HG03575 (cell line): ENCODE results near the gene EFCAB11.

Experiments
- ATAC-seq: cut with Tn5 transposase; IDR thresholded peaks from one replicate; pipeline ENCODE4 v1.9.1; 2021; ENCODE audit not compliant: unreplicated experiment, insufficient number of reproducible peaks, low FRiP score; ENCODE audit errors: extremely low read depth

Gene EFCAB11

DNA sequence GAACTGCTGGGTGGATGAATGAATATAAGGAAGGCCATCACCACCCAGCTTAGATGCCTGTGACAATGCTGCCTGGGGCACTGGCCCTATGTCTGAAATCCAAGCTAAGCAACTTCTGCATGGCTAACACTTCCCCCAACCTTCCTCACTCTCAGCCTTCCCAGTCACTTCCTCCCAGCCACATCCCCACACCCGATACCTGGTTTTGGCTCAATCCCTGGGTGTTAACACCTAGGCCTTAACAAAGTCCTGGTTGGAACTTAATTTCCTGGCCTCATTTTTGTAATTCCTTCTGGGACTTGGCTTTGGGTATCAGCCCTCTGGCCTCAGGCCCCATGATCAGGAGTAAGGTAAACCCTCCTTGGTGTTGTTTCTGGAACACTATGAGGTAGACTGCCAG lies 110.0 kb downstream of the EFCAB11 start:
- no peak for ATAC-seq

DNA sequence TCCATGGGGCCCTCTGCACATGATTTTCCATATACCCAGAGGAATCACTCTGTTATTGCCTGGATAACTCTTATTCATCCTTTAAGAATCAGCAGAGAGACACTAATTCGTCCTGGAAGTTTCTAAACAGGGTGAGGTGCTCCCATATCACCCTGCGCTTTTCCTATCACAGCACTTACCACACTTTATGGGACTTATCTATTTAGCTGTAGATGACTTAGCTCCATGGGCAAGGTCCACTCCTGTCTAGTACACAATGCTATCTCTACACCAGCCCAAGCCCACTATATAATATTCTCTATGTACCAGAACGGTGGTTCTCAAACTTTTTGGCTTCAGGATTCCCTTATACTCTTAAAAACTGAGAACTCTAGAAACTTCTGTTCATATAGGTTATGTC lies 111.7 kb downstream of the EFCAB11 start:
- ATAC-seq: no peak

DNA sequence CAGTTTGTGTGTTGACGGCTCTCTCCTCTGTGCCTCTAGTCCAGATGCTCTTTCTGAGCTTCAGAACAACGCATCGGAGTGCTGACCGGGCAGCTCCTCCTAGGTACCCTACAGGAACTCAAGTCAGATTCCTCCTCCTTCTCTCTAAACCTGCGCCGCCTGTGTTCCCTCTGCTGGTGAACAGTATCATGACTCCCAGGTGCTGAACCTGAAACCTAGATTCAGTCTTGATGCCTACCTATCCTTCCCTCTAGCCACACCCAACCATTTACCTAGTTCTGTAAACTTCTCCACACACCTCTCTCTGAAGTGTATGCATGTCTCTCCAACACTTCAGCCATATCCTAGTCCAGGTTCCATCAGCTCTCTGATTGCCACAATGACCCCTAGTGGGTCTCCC lies 112.7 kb downstream of the EFCAB11 start:
- ATAC-seq: no peak

DNA sequence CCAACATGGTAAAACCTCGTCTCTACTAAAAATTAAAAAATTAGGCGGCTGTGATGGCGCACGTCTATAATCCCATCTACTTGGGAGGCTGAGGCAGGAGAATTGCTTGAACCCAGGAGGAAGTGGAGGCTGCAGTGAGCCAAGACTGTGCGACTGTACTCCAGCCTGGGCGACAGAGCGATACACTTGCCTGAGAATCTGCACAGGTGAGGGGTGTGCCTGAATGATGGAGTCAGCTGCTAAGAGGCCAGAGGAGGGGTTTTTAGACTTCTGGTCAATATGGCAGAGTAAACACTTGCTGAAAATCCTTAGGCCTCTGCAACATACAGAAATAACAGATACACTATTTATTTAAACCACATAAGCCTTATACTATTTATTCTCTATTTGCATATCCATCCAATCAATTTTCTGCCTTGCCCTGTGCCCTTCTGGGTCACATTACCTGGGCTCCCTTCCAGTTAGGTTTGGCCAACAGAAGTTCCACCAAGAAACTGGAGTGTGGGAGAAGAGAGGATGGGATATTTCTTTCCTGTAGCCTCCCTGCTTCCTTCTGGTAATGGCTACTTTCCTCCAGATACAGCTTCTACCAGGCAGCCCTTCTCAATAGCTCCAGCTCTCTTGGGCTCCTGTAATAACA lies 117.6 kb downstream of the EFCAB11 start:
- no peak for ATAC-seq

DNA sequence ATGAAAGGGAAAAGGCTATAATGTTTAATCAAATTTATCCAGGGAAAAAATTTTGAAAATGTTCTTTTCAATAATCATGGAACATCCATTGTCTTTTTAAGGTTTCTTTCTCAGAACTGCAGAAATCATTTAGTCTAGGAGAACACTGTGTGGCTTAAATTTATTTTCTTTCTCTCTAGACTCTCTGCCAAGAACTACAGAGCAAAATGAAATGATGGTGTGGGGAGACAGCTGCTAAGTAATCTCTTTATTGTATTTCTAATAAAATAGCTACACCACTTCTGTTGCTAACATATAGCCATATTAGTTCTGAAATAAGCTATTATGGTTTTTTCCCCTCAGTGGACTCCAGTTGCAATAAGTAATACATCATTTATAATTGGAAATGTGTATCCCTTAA lies 120.9 kb downstream of the EFCAB11 start:
- no peak for ATAC-seq

DNA sequence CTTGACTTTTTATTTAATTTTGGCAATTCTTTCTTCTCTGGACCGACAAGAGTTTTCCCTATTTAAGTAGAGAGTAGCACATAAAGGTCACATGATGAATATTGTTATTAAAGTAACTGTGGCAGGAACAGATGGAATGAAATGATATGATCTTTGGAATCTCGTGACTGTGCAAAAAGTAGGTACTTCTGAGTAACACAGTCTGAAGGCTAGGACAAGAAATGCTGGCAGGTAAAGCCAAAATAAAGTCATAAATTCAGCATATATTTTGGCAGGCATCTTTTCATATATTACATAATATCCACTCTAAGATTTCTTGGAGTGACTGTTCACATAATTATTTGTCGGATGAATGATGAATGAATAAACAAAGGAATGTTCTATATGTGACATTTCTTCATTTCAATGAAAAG lies 121.4 kb downstream of the EFCAB11 start:
- no peak for ATAC-seq

DNA sequence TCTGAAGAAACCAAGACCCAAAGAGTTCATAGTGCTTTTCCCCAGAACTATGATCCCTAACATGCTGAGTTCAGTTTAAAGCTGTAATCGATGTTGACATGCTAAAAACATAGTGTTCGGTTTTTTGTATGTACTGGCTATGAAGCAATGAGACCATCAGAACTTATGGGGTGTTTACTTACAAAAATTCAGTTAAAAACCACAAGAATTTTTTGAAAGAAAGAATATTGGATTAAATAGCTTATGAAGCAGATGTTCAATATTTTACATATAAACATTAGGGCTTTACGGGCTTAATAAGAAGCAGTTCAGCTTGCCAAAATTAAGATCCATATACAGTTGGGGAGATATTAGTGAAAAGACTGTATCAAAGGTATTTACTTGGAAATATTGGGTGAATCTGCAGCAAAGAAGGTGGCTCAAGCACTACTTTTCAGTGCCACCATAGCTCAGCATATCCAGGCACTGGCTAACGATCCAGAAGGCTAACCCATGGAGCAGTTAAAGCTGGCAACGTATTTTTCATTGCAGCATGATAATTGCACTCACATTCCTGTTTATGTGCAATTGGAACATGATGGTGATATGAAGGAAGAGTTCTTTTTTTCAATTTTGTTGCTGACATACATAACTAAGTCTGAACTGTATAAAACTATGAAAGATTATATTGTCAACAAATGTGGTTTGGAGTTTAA lies 125.9 kb downstream of the EFCAB11 start:
- no peak for ATAC-seq

DNA sequence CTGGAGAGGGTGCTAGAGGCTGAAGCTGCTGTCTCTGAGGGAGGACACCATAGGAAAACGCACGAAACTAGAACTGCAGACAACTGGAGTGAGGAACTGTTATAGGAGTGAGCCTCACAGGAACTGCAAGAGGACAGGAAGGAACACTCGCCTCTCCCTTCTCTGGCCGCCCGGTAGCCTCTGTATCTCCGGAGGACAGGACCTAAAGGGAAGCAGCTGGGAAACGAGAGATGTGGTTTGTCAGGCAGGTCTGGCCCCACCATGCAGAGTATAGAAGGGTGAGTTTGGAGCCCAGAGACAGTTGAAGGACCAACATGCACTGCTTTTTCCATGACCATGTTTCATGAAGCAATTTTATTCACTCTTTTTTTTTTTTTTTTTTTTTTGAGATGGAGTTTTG lies 127.3 kb downstream of the EFCAB11 start:
- no peak for ATAC-seq

DNA sequence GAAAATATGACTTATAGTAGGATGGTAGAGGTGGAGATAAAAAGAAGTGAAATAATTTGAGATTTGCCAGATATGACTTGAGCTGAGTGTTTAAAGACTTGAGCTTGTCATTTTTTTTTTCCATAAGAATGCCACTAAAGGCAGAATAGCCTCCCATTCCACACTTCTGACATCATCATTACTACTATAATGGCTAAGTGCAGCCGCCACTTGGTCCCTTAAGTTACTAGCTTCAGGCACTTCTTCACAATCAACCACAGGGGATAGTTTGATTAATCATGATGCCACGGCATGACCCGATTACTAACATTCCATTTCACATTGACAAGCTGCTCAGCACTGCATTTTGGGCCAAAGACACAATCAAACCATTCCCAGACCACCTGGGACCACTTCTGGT lies 127.9 kb downstream of the EFCAB11 start:
- ATAC-seq: no peak

DNA sequence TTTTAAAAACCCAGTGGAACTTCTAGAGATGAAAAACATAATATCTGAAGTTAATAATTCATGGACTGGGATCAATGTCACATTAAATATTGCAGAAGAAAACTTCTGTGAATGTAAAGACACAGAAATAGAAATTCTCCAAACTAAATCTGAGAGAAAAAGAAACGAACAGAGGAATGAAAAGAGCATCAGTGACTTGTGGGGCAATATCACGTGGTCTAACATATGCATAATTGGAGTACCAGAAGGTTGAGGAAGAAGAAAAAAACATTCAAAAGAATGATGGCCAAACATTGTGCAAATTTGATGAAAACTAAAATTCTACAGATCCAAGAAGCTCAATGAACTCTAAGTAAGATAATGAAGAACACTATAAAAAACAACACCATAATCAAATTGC lies 130.8 kb downstream of the EFCAB11 start:
- ATAC-seq: no peak

DNA sequence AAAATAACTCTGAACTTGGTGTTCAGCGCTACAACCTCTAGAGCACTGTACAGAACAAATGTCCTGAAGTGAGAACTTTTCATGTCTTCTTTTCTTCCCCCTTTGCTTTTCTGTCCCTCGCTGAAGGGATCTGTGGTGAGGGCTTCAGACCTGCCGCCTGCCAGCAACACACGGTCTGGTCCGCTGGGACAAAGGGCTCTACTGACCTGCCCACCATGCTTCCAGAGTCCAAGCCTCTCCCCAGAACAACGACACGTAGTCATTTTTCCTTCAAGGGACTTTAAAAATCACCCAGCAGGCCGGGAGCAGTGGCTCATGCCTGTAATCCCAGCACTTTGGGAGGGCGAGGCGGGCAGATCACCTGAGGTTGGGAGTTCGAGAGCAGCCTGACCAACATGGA lies 140.4 kb downstream of the EFCAB11 start:
- ATAC-seq: no peak

DNA sequence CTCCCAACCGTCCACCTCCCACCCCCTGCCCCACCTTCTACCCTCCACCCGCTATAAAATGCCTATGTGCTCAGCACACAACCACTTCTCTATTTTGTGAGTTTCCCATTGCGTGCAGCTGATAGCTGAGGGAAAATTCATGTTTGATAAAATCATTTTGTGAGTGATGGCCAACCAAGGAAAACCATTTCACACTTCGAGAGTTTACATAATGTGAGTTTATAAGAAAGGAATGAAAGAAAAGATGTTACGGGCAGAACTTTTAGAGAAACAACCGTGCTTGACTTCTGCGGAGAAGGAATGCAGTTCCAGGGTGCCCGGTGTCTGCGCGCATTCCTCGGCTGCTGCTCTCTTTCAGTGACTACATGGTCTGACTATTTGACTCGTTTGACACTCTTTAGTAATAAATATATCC lies 140.9 kb downstream of the EFCAB11 start:
- ATAC-seq: no peak

DNA sequence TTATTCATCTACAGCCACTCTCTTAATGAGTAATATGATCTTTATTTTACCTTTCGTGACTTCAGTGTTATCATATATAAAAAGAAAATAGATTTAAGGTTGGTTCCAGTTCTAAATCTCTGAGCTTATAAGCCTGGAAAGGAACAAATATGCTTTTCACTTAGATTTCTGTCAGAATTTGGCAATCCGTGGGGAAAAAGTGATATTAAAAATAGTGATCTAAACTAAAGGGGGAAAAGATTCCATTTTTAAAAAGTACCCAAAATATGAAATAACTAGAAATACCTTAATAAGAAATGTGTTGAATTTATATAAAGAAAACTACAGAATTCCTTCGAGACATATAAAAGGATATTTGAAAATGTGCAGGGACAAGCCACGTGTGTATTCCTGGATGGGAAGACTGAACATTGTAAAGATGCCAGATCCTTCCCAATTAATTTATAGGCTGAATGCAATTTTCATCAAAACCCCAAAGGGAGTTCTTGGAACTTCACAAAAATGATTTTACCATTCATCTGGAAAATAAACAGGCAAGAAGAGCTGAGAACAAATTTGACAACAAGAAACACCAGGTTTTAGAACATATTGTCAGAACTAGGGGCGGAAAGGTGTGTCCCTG lies 142.5 kb downstream of the EFCAB11 start:
- ATAC-seq: no peak

DNA sequence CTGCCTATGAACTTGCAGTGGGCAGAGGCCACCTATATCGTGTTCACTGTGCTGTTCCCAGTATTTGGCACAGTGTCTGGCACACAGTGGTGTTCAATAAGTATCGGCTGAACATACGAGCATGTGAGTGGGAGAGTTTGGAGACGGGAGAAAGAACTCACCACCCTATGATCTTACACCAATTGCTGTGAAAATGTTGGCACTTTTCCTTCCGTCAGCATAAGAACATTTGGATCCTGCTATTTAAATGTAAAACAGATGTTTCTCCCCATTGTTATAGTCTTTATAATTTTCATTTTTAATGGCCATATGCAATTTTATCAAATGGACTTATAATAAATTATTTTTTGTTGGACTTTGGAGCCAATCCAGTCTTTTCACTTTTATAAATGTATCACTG lies 144.4 kb downstream of the EFCAB11 start:
- ATAC-seq: no peak

DNA sequence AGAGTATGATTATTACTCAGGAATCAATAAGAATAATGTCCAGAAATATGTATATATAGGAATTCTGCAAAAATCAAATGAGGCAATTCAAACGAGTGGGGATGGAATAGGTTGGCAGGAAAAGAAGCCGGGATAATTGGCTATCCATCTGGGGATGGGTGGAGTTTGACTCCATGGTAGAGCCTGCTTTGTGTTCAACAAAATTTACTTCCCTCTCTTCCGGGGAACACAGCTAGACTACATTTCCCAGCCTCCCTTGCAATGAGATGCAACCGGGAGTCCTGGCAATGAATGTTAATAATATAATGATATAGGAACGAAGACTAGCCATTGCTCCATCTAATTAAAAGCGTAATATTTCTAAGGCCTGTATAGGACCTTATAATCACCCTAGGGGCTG lies 146.6 kb downstream of the EFCAB11 start:
- no peak for ATAC-seq

DNA sequence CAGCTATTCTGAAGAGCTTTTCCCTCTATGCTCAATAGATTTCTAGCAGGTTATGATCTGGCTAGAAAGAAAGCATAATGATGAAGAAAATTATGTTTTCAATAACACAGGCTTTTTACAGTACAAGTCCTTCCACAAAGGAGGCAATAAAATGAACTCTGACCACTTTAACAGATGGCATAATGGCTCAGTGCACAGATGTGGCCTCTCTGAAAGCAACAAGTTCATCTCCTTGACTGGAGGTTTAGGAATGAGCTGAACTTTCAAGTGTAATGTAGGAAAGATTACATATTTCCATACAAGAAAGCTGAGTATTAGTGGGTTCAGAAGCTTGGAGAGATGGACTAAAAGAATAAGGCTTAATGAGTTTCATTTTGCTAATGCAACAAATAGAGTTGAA lies 147.4 kb downstream of the EFCAB11 start:
- ATAC-seq: no peak

DNA sequence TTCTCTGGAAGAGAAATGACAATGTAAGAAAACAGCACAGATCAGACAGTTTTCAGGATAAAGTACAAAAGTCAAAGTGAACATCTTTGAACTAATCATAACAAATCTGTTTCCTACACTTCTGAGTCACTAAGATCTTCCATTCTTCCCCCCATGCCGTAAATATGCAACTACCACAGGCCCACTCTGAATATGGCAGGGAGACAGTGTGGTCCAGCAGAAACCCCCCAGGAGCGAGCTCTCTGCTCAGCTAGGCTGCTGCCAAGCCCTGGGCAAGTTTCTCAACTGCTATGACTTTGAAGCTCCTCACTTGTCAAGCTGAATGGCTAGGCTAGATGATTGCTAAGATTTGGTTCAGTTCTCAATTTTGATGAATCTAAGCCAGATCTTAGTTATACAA lies 148.1 kb downstream of the EFCAB11 start:
- no peak for ATAC-seq

DNA sequence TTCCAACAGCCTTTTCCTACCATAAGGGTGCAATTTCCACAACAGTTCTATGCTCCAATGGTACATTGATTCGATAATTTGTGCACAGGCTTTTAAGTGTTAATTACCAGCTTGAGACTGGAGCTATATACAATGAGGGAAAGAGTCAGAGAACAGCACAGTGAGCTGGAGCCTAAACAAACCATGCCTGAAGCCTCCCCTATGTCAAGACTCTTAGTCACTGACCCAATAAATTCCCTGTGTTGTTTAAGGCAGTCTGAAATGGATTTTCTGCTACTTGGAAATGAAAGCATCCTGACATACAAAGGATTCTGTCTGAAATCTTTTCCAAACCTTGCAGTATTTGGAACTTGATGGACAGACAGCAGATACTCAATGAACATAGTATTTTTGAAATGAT lies 149.0 kb downstream of the EFCAB11 start:
- no peak for ATAC-seq

DNA sequence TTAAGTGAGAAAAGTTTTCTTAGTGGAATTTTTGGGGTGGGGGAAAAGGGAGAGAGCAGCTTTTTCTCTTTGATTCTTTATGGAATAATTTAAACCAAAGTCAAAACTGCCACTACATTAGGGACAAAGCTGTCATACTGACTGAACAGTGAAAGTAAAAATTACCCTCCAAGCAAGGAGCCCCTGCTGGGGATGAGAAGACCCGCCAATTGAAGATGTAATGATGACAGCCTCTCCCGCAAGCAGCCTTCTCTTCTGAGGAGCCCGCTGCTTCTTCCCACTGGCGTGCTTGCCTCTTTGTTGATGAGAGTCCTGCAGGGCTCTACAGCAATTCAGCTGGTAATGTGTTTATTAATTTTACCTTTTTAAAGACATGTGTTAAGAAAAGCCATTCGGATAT lies 151.0 kb downstream of the EFCAB11 start:
- ATAC-seq: no peak

DNA sequence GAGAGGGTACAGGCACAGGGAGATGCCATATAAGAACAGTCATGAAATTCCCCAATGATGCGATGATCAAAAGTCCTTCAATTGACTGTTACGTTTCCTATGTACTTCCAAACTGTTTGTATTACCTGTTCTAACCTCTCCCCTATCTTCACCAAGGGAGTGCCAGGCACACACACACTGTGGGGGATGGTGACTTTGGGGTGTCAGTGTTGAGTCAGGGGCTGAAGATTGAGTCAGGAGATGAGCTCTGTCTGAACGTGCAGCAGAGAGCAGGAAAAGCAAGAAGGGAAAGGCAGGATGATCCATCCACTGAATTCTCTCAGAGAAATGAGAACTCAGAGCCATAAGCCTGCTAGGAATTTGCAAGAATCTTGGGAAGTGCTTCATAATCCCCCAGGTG lies 153.4 kb downstream of the EFCAB11 start:
- ATAC-seq: no peak
